ENCODE data around the gene TEX51.

TEX51 gene

DNA sequence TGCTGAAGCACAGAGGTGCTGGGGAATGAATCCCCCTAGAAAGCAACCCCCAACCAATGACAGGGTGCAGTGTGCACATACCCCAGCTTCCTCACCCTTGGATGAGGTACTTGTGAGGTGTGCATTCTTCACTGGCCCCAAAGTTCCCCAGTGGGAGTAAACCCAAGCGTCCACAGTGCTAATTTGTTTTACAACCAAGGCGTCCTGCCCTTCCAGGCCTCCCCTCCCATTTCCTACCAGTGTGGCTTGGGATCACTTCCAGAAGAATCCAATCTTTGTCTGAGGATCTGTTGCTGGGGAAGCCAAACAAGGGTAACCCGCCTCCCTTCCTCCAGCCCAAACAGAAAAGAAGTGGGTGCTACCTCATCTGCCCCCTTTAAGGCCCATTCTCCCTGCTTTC, 40.3 kb upstream of the TEX51 start:
- Histone ChIP-seq H3K4me3 (ENCODE audit: low read length in 2 of 2) (no peak overlapping the region), H3K9ac (ENCODE audit: low read length in 2 of 2) (no peak overlapping the region), H3K9me3 (ENCODE audit: control insufficient read depth in 2 of 2, low read length in 2 of 2) (no peaks in the 10 kb centered on the region), H3K4me1 (ENCODE audit: control insufficient read depth, insufficient read depth, low read length) (no peaks in the 10 kb centered on the region), H3K27ac (ENCODE audit: low read length) (no peak overlapping the region), H3K27me3 (ENCODE audit: control insufficient read depth in 1 of 2, insufficient read depth in 2 of 2, low read length in 2 of 2) (no peaks in the 10 kb centered on the region), H3K36me3 (ENCODE audit: control insufficient read depth in 2 of 2, insufficient read depth in 2 of 2, low read length in 2 of 2) (no peaks in the 10 kb centered on the region)

DNA sequence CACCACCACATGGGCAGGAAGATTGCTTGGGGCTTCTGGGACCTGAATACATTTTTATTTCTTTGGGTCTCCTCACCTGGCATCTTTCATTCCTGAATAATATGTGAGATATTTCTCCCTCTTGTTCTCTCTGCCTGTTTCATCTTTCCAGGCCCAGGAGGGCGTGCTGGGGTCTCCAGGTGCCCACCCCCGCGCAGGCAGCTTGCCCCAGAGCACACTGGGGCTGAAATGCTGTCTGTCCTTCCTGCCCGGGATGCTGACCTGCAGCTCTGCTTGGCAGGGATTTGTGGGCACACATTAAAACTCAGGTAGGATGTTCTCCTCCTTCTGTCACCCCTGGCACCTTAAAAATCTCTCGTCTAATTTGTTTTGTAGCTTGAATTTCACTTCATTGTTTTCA, 39.7 kb upstream of the TEX51 start:
- no peak overlapping the region for H3K9ac ChIP-seq (ENCODE audit: low read length in 2 of 2)
- H3K36me3 ChIP-seq (ENCODE audit: control insufficient read depth in 2 of 2, insufficient read depth in 2 of 2, low read length in 2 of 2) = no peaks in the 10 kb centered on the region
- H3K27ac ChIP-seq (ENCODE audit: low read length) = no peak overlapping the region
- H3K4me3 ChIP-seq (ENCODE audit: low read length in 2 of 2) = no peak overlapping the region
- H3K9me3 ChIP-seq (ENCODE audit: control insufficient read depth in 2 of 2, low read length in 2 of 2) = no peaks in the 10 kb centered on the region
- no peaks in the 10 kb centered on the region for H3K4me1 ChIP-seq (ENCODE audit: control insufficient read depth, insufficient read depth, low read length)
- no peaks in the 10 kb centered on the region for H3K27me3 ChIP-seq (ENCODE audit: control insufficient read depth in 1 of 2, insufficient read depth in 2 of 2, low read length in 2 of 2)

DNA sequence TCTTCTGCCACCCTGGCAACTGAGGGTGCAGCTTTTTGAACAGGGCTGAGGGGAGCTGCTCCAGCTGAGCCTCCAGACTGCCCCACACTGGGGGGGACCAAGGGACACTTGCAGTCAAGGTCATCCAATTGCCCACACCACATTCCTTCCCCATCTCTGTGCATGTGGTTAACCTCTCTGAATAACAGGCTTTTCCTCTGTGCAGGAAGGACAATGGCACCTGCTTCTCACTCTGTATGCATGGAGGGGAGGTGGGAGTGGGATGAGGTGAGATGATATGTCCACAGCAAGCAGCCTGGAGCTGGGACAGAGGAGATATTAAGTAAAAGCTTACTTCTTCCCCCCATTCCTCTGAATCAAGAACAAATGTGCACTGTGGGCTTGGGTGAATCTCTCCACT, 39.1 kb upstream of the TEX51 start:
- Histone ChIP-seq H3K4me3 (ENCODE audit: low read length in 2 of 2) (no peak overlapping the region), H3K4me1 (ENCODE audit: control insufficient read depth, insufficient read depth, low read length) (no peaks in the 10 kb centered on the region), H3K9ac (ENCODE audit: low read length in 2 of 2) (no peak overlapping the region), H3K36me3 (ENCODE audit: control insufficient read depth in 2 of 2, insufficient read depth in 2 of 2, low read length in 2 of 2) (no peaks in the 10 kb centered on the region), H3K27ac (ENCODE audit: low read length) (no peak overlapping the region), H3K27me3 (ENCODE audit: control insufficient read depth in 1 of 2, insufficient read depth in 2 of 2, low read length in 2 of 2) (no peaks in the 10 kb centered on the region), H3K9me3 (ENCODE audit: control insufficient read depth in 2 of 2, low read length in 2 of 2) (no peaks in the 10 kb centered on the region)

DNA sequence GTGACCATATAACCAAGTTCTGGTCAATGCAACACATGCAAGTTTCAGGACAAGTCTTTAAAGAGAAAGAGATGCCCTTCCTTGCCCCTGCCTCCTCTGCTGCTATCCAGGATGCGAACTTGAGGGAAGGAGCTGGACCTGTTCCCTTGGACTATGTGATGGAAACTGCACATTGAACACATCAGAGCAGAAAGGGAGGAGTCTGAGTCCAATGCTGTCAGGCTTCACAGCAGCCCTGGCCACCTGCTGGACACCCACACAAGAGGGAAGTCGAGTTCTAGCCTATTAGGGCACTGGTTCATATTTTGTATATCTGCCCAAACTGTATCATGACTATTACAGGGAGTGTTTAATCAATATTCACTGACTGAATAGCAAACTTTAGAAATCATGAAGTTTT, 38.3 kb upstream of the TEX51 start:
- H3K9ac ChIP-seq (ENCODE audit: low read length in 2 of 2) = no peak overlapping the region
- no peak overlapping the region for H3K27ac ChIP-seq (ENCODE audit: low read length)
- H3K27me3 ChIP-seq (ENCODE audit: control insufficient read depth in 1 of 2, insufficient read depth in 2 of 2, low read length in 2 of 2) = no peaks in the 10 kb centered on the region
- H3K4me3 ChIP-seq (ENCODE audit: low read length in 2 of 2) = no peak overlapping the region
- H3K9me3 ChIP-seq (ENCODE audit: control insufficient read depth in 2 of 2, low read length in 2 of 2) = no peaks in the 10 kb centered on the region
- H3K4me1 ChIP-seq (ENCODE audit: control insufficient read depth, insufficient read depth, low read length) = no peaks in the 10 kb centered on the region
- H3K36me3 ChIP-seq (ENCODE audit: control insufficient read depth in 2 of 2, insufficient read depth in 2 of 2, low read length in 2 of 2) = no peaks in the 10 kb centered on the region

DNA sequence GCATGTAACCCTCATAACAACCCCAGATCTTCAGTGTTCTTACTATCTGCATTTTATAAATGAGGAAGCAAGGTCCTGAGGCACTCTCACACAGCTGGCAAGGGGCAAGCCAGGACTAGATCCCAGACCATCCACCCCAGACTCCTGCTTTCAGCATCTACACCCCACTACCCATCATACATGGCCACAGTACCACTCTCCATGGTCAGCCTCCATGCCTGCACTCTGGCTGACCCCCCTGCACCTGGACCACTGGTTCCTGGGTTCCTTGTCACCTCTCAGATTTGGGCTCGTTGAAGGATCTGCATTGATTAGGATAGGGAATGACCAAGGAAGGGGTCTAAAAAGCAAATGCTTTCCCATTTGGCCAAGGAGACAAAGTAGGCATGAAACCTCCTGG, 36.0 kb upstream of the TEX51 start:
- no peaks in the 10 kb centered on the region for H3K27me3 ChIP-seq (ENCODE audit: control insufficient read depth in 1 of 2, insufficient read depth in 2 of 2, low read length in 2 of 2)
- no peak overlapping the region for H3K27ac ChIP-seq (ENCODE audit: low read length)
- no peak overlapping the region for H3K9ac ChIP-seq (ENCODE audit: low read length in 2 of 2)
- H3K9me3 ChIP-seq (ENCODE audit: control insufficient read depth in 2 of 2, low read length in 2 of 2) = no peaks in the 10 kb centered on the region
- H3K36me3 ChIP-seq (ENCODE audit: control insufficient read depth in 2 of 2, insufficient read depth in 2 of 2, low read length in 2 of 2) = no peaks in the 10 kb centered on the region
- no peaks in the 10 kb centered on the region for H3K4me1 ChIP-seq (ENCODE audit: control insufficient read depth, insufficient read depth, low read length)
- H3K4me3 ChIP-seq (ENCODE audit: low read length in 2 of 2) = no peak overlapping the region

DNA sequence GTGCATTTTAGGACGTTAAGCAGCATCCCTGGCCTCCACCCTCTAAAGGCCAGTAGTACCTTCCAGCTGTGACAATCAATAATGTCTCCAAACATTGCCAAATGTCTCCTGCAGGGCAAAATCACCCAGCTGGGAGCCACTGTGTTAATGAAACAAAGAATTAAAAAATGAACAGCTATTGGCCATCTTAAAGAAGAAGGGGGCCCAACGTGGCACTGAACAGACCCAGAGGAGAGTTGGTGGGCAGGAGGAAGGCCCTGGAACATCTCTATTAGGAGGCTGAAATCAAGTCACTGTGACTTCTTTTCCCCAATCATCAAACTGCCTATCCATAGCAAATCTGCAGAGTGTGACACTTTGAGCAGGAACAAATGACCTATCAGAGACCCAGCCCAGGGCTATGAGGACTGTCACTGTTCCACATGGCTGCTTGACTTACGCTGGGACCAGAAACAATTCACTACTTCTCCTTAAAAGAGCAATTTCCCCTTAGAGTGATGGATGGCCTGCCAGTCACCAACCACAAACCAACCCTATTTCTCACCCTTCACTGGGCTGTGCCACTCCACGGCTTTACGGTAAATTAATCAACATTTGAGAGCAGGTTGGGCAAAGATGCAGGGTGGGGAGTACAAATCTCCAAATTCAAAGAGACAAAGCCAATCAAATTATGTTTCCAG, 35.2 kb upstream of the TEX51 start:
- no peaks in the 10 kb centered on the region for H3K4me1 ChIP-seq (ENCODE audit: control insufficient read depth, insufficient read depth, low read length)
- H3K9ac ChIP-seq (ENCODE audit: low read length in 2 of 2) = no peak overlapping the region
- H3K27ac ChIP-seq (ENCODE audit: low read length) = no peak overlapping the region
- H3K27me3 ChIP-seq (ENCODE audit: control insufficient read depth in 1 of 2, insufficient read depth in 2 of 2, low read length in 2 of 2) = no peaks in the 10 kb centered on the region
- H3K9me3 ChIP-seq (ENCODE audit: control insufficient read depth in 2 of 2, low read length in 2 of 2) = no peaks in the 10 kb centered on the region
- no peaks in the 10 kb centered on the region for H3K36me3 ChIP-seq (ENCODE audit: control insufficient read depth in 2 of 2, insufficient read depth in 2 of 2, low read length in 2 of 2)
- no peak overlapping the region for H3K4me3 ChIP-seq (ENCODE audit: low read length in 2 of 2)

DNA sequence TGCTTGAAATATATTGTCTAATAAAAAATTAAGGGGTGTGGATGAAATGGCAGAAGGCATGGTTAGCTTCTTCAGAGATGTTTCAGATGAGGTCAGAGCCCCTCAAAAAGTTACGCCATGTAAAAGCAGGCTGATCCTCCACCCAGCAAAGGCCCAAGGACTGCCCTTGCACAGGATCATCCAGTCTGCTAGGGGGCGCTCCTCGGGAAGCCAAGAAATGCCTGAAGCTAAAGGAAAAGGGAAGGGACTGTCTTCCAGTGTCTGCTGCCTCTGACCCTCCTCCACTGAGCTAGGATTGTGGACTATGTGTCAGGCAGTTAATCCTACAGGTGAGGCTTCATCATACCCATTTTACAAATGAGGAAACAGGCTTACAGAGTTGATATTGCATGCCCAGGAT, 33.8 kb upstream of the TEX51 start:
- Histone ChIP-seq H3K27me3 (ENCODE audit: control insufficient read depth in 1 of 2, insufficient read depth in 2 of 2, low read length in 2 of 2) (no peaks in the 10 kb centered on the region), H3K27ac (ENCODE audit: low read length) (no peak overlapping the region), H3K4me1 (ENCODE audit: control insufficient read depth, insufficient read depth, low read length) (no peaks in the 10 kb centered on the region), H3K9me3 (ENCODE audit: control insufficient read depth in 2 of 2, low read length in 2 of 2) (no peaks in the 10 kb centered on the region), H3K9ac (ENCODE audit: low read length in 2 of 2) (no peak overlapping the region), H3K4me3 (ENCODE audit: low read length in 2 of 2) (no peak overlapping the region), H3K36me3 (ENCODE audit: control insufficient read depth in 2 of 2, insufficient read depth in 2 of 2, low read length in 2 of 2) (no peaks in the 10 kb centered on the region)

DNA sequence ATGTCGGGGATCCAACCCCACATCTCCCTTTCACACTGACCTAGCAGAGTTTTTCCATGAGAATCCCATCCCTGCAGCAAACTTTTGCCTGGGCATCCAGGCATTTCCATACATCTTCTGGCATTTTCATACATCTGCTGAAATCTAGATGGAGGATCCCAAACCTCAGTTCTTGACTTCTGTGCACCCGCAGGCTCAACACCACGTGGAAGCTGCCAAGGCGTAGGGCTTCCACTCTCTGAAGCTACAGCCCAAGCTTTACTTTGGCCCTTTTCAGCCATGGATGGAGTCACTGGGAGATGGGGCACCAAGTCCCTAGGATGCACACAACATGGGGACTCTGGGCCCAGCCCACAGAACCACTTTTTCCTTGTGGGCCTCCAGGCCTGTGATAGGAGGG, 32.2 kb upstream of the TEX51 start:
- no peak overlapping the region for H3K27ac ChIP-seq (ENCODE audit: low read length)
- no peaks in the 10 kb centered on the region for H3K27me3 ChIP-seq (ENCODE audit: control insufficient read depth in 1 of 2, insufficient read depth in 2 of 2, low read length in 2 of 2)
- no peak overlapping the region for H3K9ac ChIP-seq (ENCODE audit: low read length in 2 of 2)
- H3K4me3 ChIP-seq (ENCODE audit: low read length in 2 of 2) = no peak overlapping the region
- H3K9me3 ChIP-seq (ENCODE audit: control insufficient read depth in 2 of 2, low read length in 2 of 2) = no peaks in the 10 kb centered on the region
- no peaks in the 10 kb centered on the region for H3K36me3 ChIP-seq (ENCODE audit: control insufficient read depth in 2 of 2, insufficient read depth in 2 of 2, low read length in 2 of 2)
- H3K4me1 ChIP-seq (ENCODE audit: control insufficient read depth, insufficient read depth, low read length) = no peaks in the 10 kb centered on the region

DNA sequence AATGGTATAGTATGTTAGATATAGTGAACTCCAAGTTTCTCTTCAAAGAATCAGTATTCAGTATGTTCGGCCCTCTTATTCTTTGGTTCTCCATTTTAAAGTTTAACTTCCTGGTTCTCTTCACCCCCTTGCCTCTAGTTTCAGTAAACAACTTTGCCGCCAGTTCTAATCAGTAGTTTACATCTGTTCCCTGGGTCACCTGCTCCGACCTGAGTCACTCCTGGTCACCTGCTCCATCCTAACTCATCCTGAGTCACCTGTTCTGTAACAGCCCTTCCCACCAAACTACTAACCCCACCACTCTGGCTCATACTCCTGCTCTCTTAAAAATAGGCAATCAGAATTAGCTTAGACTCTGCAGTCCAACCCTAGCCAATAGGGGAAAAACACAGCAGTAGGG, 23.7 kb upstream of the TEX51 start:
- no peaks in the 10 kb centered on the region for H3K36me3 ChIP-seq (ENCODE audit: control insufficient read depth in 2 of 2, insufficient read depth in 2 of 2, low read length in 2 of 2)
- no peaks in the 10 kb centered on the region for H3K27me3 ChIP-seq (ENCODE audit: control insufficient read depth in 1 of 2, insufficient read depth in 2 of 2, low read length in 2 of 2)
- H3K27ac ChIP-seq (ENCODE audit: low read length) = no peak overlapping the region
- H3K4me1 ChIP-seq (ENCODE audit: control insufficient read depth, insufficient read depth, low read length) = no peaks in the 10 kb centered on the region
- peaks cover 4 to 7% of the 10 kb centered on the region in 2 donors for H3K9me3 ChIP-seq (ENCODE audit: control insufficient read depth in 2 of 2, low read length in 2 of 2)
- H3K9ac ChIP-seq (ENCODE audit: low read length in 2 of 2) = no peak overlapping the region
- H3K4me3 ChIP-seq (ENCODE audit: low read length in 2 of 2) = no peak overlapping the region

DNA sequence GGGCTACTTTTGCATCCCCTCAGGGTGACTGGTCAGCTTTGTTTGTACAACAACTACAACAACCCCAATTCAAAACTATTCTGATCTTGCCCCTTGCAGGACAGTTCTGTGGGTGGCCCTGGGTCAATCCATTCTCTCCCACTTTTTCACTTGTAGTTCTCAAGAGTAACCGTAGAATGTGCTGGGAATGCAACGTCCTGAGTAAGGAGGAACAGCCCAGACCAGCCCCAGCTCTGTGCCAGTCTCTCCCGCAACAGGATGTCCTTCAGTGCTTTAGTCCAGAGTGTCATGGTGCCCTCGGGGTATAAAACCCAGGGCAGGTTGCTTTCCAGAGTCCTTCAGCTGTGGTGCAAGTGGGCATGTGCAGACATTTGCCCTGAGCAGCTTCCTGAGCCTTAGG, 22.1 kb upstream of the TEX51 start:
- Histone ChIP-seq H3K9me3 (ENCODE audit: control insufficient read depth in 2 of 2, low read length in 2 of 2) (peaks cover 4 to 7% of the 10 kb centered on the region in 2 donors), H3K9ac (ENCODE audit: low read length in 2 of 2) (no peak overlapping the region), H3K27me3 (ENCODE audit: control insufficient read depth in 1 of 2, insufficient read depth in 2 of 2, low read length in 2 of 2) (no peaks in the 10 kb centered on the region), H3K36me3 (ENCODE audit: control insufficient read depth in 2 of 2, insufficient read depth in 2 of 2, low read length in 2 of 2) (no peaks in the 10 kb centered on the region), H3K4me1 (ENCODE audit: control insufficient read depth, insufficient read depth, low read length) (no peaks in the 10 kb centered on the region), H3K4me3 (ENCODE audit: low read length in 2 of 2) (no peak overlapping the region), H3K27ac (ENCODE audit: low read length) (no peak overlapping the region)

DNA sequence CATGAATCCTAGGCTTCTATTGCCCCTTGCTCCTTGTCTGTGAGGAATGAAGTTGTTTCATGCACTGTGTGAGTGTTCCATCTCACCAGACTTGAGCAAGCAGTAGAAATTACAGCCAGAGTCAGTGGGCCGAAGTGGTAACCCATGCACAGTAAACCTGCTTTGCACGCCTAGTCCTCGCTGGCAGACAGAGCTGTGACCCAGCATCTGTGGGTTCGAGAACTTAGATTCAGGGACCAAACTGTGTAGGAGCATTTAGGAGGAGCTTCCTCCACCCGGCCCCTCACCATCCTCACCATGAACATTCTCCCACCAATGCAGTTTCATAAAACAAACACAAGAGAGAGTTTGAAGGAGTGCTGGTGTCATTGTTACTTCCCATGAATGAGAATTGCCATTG, 21.6 kb upstream of the TEX51 start:
- H3K27me3 ChIP-seq (ENCODE audit: control insufficient read depth in 1 of 2, insufficient read depth in 2 of 2, low read length in 2 of 2) = no peaks in the 10 kb centered on the region
- H3K4me1 ChIP-seq (ENCODE audit: control insufficient read depth, insufficient read depth, low read length) = no peaks in the 10 kb centered on the region
- H3K9me3 ChIP-seq (ENCODE audit: control insufficient read depth in 2 of 2, low read length in 2 of 2) = peaks cover 4 to 7% of the 10 kb centered on the region in 2 donors
- H3K27ac ChIP-seq (ENCODE audit: low read length) = no peak overlapping the region
- no peak overlapping the region for H3K9ac ChIP-seq (ENCODE audit: low read length in 2 of 2)
- H3K4me3 ChIP-seq (ENCODE audit: low read length in 2 of 2) = no peak overlapping the region
- no peaks in the 10 kb centered on the region for H3K36me3 ChIP-seq (ENCODE audit: control insufficient read depth in 2 of 2, insufficient read depth in 2 of 2, low read length in 2 of 2)

Data from stomach smooth muscle (tissue), 2 donors.